Activated T-cell treated with anti-CD3 and anti-CD28 coated beads for 48 hours (primary cell): Measurements from ENCODE around the gene KIF3C.
A peak's percentile ranks its signal among the peaks of the same experiment; 100 is the strongest.

Experiments used
- DNase-seq: peaks from one replicate; pipeline ENCODE4 v3.0.0-alpha.2; 2020; ENCODE audit warnings: low read depth

The KIF3C gene

GRCh38 chr2:25877431-25878360, 104.6 kb downstream of the KIF3C start:
- DNase-seq = peak; percentile 25
